ENCODE measurements around the gene CDKAL1. TPM values are rescaled to one million over a fixed set of nuclear protein-coding genes. Genes with fewer than 3 reads are reported as not detected.

CDKAL1 gene
- total and polyA plus RNA-seq, 2 experiments from 2014 or later: 14.4 to 19.5 TPM

GRCh38 chr6:20732896-20733295, 198.6 kb downstream of the CDKAL1 start:
- no peak overlapping the region for H2AFZ ChIP-seq
- no peaks in the 10 kb centered on the region for H3K4me1 ChIP-seq (ENCODE audit: insufficient read depth)
- no peak overlapping the region for H3K4me3 ChIP-seq
- H4K20me1 ChIP-seq (ENCODE audit: insufficient read depth, poor library complexity, severe bottlenecking): no peaks in the 10 kb centered on the region
- no peaks in the 10 kb centered on the region for H3K36me3 ChIP-seq (replicated peaks; ENCODE audit: insufficient read depth, low read depth)
- TF ChIP-seq EZH2 (IDR thresholded peaks at IDR 0.05; ENCODE audit: borderline replicate concordance) (no peak), EZH2phosphoT487 (IDR thresholded peaks at IDR 0.05; ENCODE audit: low read depth, severe bottlenecking, unreplicated experiment) (no peak), CTCF (IDR thresholded peaks at IDR 0.05; ENCODE audit: poor library complexity) (no peak)
- 69% methylated on average over 3 of the region's 3 CpGs for WGBS (ENCODE audit: low lambda C conversion rate, missing lambda C conversion rate)
- H3K27me3 ChIP-seq: no peaks in the 10 kb centered on the region
- H3K9me2 ChIP-seq (replicated peaks; ENCODE audit: insufficient read depth): no peaks in the 10 kb centered on the region
- no peaks in the 10 kb centered on the region for H3K79me2 ChIP-seq
- H3K9me3 ChIP-seq (ENCODE audit: low read depth): no peaks in the 10 kb centered on the region
- DNase-seq (ENCODE audit: low spot score): no peak
- H3K27ac ChIP-seq: no peak overlapping the region
- H3K4me2 ChIP-seq: no peak overlapping the region

GRCh38 chr6:20737912-20738311, 203.7 kb downstream of the CDKAL1 start:
- over 99% methylated on average over 3 of the region's 3 CpGs for WGBS (ENCODE audit: low lambda C conversion rate, missing lambda C conversion rate)
- H2AFZ ChIP-seq: no peak overlapping the region
- no peak for TF ChIP-seq EZH2 (IDR thresholded peaks at IDR 0.05; ENCODE audit: borderline replicate concordance)
- no peak for TF ChIP-seq CTCF (IDR thresholded peaks at IDR 0.05; ENCODE audit: poor library complexity)
- no peak for TF ChIP-seq EZH2phosphoT487 (IDR thresholded peaks at IDR 0.05; ENCODE audit: low read depth, severe bottlenecking, unreplicated experiment)
- no peaks in the 10 kb centered on the region for H3K9me3 ChIP-seq (ENCODE audit: low read depth)
- no peak overlapping the region for H3K4me2 ChIP-seq
- H3K4me1 ChIP-seq (ENCODE audit: insufficient read depth): no peaks in the 10 kb centered on the region
- no peak overlapping the region for H3K27ac ChIP-seq
- H3K27me3 ChIP-seq: no peaks in the 10 kb centered on the region
- no peak overlapping the region for H3K4me3 ChIP-seq
- H3K36me3 ChIP-seq (replicated peaks; ENCODE audit: insufficient read depth, low read depth): no peaks in the 10 kb centered on the region
- no peaks in the 10 kb centered on the region for H4K20me1 ChIP-seq (ENCODE audit: insufficient read depth, poor library complexity, severe bottlenecking)
- no peaks in the 10 kb centered on the region for H3K79me2 ChIP-seq
- no peak for DNase-seq (ENCODE audit: low spot score)
- H3K9me2 ChIP-seq (replicated peaks; ENCODE audit: insufficient read depth): no peaks in the 10 kb centered on the region

- Histone ChIP-seq H3K4me3 (no peak overlapping the region), H3K4me1 (ENCODE audit: insufficient read depth) (peaks cover 3% of the 10 kb centered on the region), H3K9me3 (ENCODE audit: low read depth) (no peaks in the 10 kb centered on the region), H3K27ac (no peak overlapping the region), H3K36me3 (replicated peaks; ENCODE audit: insufficient read depth, low read depth) (no peaks in the 10 kb centered on the region), H3K27me3 (no peaks in the 10 kb centered on the region), H3K9me2 (replicated peaks; ENCODE audit: insufficient read depth) (no peaks in the 10 kb centered on the region), H2AFZ (no peak overlapping the region), H3K4me2 (no peak overlapping the region), H4K20me1 (ENCODE audit: insufficient read depth, poor library complexity, severe bottlenecking) (no peaks in the 10 kb centered on the region), H3K79me2 (no peaks in the 10 kb centered on the region)
- 88% methylated on average over 4 of the region's 4 CpGs for WGBS (ENCODE audit: low lambda C conversion rate, missing lambda C conversion rate)
- TF ChIP-seq CTCF (IDR thresholded peaks at IDR 0.05; ENCODE audit: poor library complexity): no peak
- TF ChIP-seq EZH2 (IDR thresholded peaks at IDR 0.05; ENCODE audit: borderline replicate concordance): no peak
- TF ChIP-seq EZH2phosphoT487 (IDR thresholded peaks at IDR 0.05; ENCODE audit: low read depth, severe bottlenecking, unreplicated experiment): no peak
- DNase-seq (ENCODE audit: low spot score): no peak
Measured at GRCh38 chr6:20740088-20740487, 205.8 kb downstream of the CDKAL1 start.

- Histone ChIP-seq H3K4me1 (ENCODE audit: insufficient read depth) (peaks cover 3% of the 10 kb centered on the region), H3K27me3 (no peaks in the 10 kb centered on the region), H3K79me2 (no peaks in the 10 kb centered on the region), H2AFZ (no peak overlapping the region), H3K9me3 (ENCODE audit: low read depth) (no peaks in the 10 kb centered on the region), H3K4me3 (no peak overlapping the region), H4K20me1 (ENCODE audit: insufficient read depth, poor library complexity, severe bottlenecking) (no peaks in the 10 kb centered on the region), H3K4me2 (no peak overlapping the region), H3K36me3 (replicated peaks; ENCODE audit: insufficient read depth, low read depth) (no peaks in the 10 kb centered on the region), H3K9me2 (replicated peaks; ENCODE audit: insufficient read depth) (no peaks in the 10 kb centered on the region), H3K27ac (no peak overlapping the region)
- DNase-seq (ENCODE audit: low spot score): no peak
- 70% methylated on average over 4 of the region's 4 CpGs for WGBS (ENCODE audit: low lambda C conversion rate, missing lambda C conversion rate)
- TF ChIP-seq EZH2 (IDR thresholded peaks at IDR 0.05; ENCODE audit: borderline replicate concordance): no peak
- TF ChIP-seq CTCF (IDR thresholded peaks at IDR 0.05; ENCODE audit: poor library complexity): no peak
Measured at GRCh38 chr6:20740727-20741126, 206.5 kb downstream of the CDKAL1 start.

Measured in hepatocyte (in vitro differentiated cells).